Mucosa of descending colon (tissue), 3 donors: ENCODE data around the gene GALNT18. TPM values are rescaled to one million over a fixed set of nuclear protein-coding genes. Genes with fewer than 3 reads are reported as not detected.
A peak's percentile ranks its signal among the peaks of the same experiment; 100 is the strongest.

Experiments
- ATAC-seq: fragments of 200-7000 bp; cut with Tn5 transposase; one replicate; pipeline ENCODE4 v1.9.1; 2020; ENCODE audit warnings: mild to moderate bottlenecking, moderate library complexity
- DNase-seq, 3 donors: peaks; one replicate each; pipeline ENCODE4 v3.0.0-alpha.2; 2020
- H3K36me3 ChIP-seq: fragments of 200-600 bp; one replicate; pipeline ENCODE4 v1.8.0; 2021; ENCODE audit warnings: low read depth, mild to moderate bottlenecking
- H3K4me1 ChIP-seq: fragments of 200-600 bp; one replicate; pipeline ENCODE4 v1.8.0; 2021; ENCODE audit warnings: low read depth, mild to moderate bottlenecking
- H3K4me3 ChIP-seq: fragments of 200-600 bp; one replicate; pipeline ENCODE4 v1.8.0; 2021; ENCODE audit warnings: mild to moderate bottlenecking
- H3K9me3 ChIP-seq: fragments of 200-600 bp; one replicate; pipeline ENCODE4 v1.8.0; 2021; ENCODE audit warnings: mild to moderate bottlenecking
- intact Hi-C, 2 donors: fragments of 100-400 bp; cut with DNase I in 1 of 2; cut with micrococcal nuclease in 1 of 2; formaldehyde crosslinking; loops; one replicate each; pipeline versions ENCODE4 v1.11.0 to v1.11.1; 2022; cut with DNase I, micrococcal nuclease
- total RNA-seq, 3 donors: library from RNA; stranded (reverse); fragmentation: NEBNext Ultra II Directional in 2 of 3; extraction: Animal tissue kit (Norgen Biotek cat#: 25700) in 2 of 3; gene quantifications; one replicate each; pipeline versions ENCODE4 v1.2.1 to v1.2.4, GENCODE V29; 2021 to 2023
- TF ChIP-seq, protein P1 (sequence below): fragments of 200-600 bp; IDR thresholded peaks from one replicate; pipeline ENCODE4 v1.8.0; 2022; ENCODE audit warnings: antibody characterized with exemption, mild to moderate bottlenecking
- donor health status: DM: no; HTN: no; CAD: no; lungs with moderate emphysema.
- donor health status: DM: no; HTN: no; CAD: no.
- donor health status: DM: no; HTN: yes; CAD: no.

GALNT18 gene
- total RNA-seq, 3 donors from 2014 or later = 2.0 to 27.8 (median 5.4) TPM

DNA sequence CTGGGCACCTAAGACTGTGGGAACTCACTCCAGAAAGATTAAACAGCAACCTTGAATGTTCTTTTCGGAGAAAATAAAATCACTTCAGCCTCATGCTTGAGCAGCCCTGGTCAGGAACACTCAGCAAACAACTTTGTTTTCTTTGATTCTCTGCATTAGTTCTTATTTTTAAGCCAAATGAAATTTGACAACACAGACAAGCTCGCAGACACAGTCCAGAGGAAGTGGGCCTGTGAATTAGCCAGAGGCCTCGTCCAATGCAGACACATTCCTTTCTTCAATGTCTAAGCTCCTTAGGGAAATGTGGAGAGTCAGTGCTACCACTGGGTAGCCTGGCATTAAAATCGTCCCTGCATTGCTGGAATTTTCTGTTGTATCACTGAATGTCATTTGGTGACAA, 205.9 kb downstream of the GALNT18 start:
- TF ChIP-seq, protein P1, sequence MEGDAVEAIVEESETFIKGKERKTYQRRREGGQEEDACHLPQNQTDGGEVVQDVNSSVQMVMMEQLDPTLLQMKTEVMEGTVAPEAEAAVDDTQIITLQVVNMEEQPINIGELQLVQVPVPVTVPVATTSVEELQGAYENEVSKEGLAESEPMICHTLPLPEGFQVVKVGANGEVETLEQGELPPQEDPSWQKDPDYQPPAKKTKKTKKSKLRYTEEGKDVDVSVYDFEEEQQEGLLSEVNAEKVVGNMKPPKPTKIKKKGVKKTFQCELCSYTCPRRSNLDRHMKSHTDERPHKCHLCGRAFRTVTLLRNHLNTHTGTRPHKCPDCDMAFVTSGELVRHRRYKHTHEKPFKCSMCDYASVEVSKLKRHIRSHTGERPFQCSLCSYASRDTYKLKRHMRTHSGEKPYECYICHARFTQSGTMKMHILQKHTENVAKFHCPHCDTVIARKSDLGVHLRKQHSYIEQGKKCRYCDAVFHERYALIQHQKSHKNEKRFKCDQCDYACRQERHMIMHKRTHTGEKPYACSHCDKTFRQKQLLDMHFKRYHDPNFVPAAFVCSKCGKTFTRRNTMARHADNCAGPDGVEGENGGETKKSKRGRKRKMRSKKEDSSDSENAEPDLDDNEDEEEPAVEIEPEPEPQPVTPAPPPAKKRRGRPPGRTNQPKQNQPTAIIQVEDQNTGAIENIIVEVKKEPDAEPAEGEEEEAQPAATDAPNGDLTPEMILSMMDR = no peak
- no peaks in the 10 kb centered on the region for H3K36me3 ChIP-seq
- intact Hi-C loops = no loop called here
- ATAC-seq = no peak
- H3K4me1 ChIP-seq = no peaks in the 10 kb centered on the region
- DNase-seq = no peak
- no peaks in the 10 kb centered on the region for H3K9me3 ChIP-seq
- H3K4me3 ChIP-seq = no peak overlapping the region

DNA sequence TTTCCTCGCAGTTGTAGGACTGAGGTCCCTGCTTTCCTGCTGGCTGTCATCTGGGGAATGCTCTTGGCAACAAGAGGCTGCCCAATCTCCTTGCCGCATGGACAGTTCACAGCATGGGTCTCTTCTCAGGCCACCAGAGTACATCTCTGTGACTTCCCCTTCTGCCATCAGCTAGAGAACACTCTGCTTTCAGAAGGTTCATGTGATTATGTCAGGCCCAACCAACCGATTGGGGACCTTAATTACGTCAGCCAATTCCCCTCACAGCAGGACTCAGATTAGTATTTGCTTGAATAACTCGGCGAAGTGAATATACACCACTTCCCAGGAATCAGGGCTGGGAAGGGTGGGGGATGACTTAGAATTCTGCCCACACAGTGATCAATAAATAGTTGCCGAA, 206.8 kb downstream of the GALNT18 start:
- Histone ChIP-seq H3K4me1 (no peaks in the 10 kb centered on the region), H3K36me3 (no peaks in the 10 kb centered on the region), H3K9me3 (no peaks in the 10 kb centered on the region), H3K4me3 (no peak overlapping the region)
- TF ChIP-seq, protein P1 = no peak
- no peak for ATAC-seq
- intact Hi-C loops = no loop called here
- no peak for DNase-seq

DNA sequence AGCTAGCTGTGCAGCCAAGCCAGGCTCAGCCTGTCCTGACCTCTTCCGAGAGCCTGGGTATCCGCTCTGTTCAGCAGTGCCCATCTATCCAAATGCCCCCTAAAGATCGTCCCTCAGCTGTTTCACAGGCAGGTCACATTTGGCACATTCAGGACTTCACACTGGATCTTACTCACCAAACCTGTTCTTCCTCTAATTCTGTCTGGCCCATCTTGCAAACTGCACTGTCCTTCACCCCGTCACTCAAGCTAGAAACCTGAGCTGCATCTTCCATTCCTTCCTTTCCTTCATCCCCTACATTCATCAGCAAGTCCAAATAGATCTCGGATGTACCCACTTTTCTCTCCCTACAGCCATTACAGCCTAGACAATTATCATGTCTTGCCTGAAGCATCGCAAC, 208.0 kb downstream of the GALNT18 start:
- no peaks in the 10 kb centered on the region for H3K4me1 ChIP-seq
- TF ChIP-seq, protein P1 = no peak
- H3K9me3 ChIP-seq = no peaks in the 10 kb centered on the region
- DNase-seq (no peak), ATAC-seq (no peak)
- no peaks in the 10 kb centered on the region for H3K36me3 ChIP-seq
- intact Hi-C loops = no loop called here
- no peak overlapping the region for H3K4me3 ChIP-seq

DNA sequence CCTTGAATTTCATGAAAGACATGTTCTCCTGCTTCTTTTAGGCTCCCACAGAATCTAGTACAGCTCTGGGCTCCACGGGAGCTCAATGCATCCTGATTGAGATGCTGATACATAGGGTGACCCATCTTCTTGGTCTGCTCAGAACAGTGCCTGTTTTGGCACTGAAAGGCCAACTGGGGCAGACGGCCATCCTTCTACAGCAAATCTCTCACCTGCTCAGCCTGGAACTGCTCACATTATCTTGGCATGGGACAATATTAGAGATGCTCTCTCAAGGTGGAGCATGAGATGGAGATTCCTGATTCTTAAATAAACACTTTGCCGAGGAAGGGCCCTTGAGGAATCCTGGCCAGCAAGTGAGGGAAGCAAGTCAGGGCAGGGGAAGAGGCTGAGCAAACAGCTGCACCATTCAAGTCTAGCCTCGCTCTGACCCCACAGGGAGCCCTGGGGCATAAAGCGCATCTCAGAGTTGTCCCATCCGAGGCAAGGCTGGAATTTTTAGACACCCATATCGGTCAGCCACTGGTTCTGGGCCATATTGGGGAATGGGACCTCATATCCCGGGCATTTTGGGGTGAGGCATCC, 210.3 kb downstream of the GALNT18 start:
- TF ChIP-seq, protein P1 = no peak
- Histone ChIP-seq H3K4me1 (no peaks in the 10 kb centered on the region), H3K36me3 (no peaks in the 10 kb centered on the region), H3K4me3 (no peak overlapping the region), H3K9me3 (no peaks in the 10 kb centered on the region)
- intact Hi-C loops = no loop called here
- no peak for DNase-seq
- ATAC-seq = no peak

DNA sequence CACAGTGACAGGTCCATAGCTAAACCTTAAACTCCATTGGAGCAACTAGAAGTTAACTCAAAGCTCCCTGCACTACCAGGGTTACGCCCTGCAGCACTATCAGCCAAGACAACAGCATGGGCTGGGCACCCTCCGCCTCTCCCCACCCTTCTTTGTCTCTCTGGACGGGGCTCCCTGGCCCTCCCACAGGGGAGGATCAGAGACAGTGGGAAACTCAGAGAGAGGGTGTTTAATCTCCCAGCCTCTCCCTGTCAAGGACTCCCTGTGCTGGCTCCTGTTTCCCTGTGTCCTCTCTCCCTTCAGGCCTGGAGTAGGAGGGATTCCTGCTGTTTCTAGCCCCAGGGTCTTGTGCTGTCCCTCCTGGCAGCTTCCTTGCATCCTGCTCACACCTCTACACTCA, 211.9 kb downstream of the GALNT18 start:
- Histone ChIP-seq H3K4me3 (no peak overlapping the region), H3K4me1 (no peaks in the 10 kb centered on the region), H3K9me3 (no peaks in the 10 kb centered on the region), H3K36me3 (no peaks in the 10 kb centered on the region)
- DNase-seq (no peak), ATAC-seq (peak; percentile 64)
- intact Hi-C loops = no loop called here
- TF ChIP-seq, protein P1 = no peak

DNA sequence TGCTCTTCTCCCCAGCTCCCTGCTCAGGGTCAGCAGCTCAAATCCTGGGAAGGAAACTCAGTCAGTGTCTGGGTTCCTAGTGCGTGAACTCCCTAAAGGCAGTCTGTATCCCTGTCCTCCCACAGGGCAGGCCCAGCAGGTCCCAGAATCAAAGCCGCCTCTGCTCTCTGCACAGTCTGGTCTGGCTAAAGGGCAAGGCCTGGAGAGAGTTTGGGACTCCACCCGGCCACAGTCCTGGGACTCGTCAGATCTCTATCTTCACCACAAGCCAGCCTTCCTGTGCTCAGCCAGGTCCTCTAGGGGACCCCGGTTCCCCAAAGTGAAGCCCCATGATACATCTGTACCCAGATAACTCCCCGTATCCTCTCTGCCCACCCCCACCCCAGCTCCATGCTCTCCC, 212.6 kb downstream of the GALNT18 start:
- TF ChIP-seq, protein P1 = no peak
- H3K4me3 ChIP-seq = no peak overlapping the region
- no peaks in the 10 kb centered on the region for H3K9me3 ChIP-seq
- intact Hi-C loops = no loop called here
- DNase-seq (no peak), ATAC-seq (peak; percentile 45)
- H3K4me1 ChIP-seq = no peaks in the 10 kb centered on the region
- H3K36me3 ChIP-seq = no peaks in the 10 kb centered on the region
